WI38 (cell line): ENCODE measurements around the gene MESP2.
A peak's percentile ranks its signal among the peaks of the same experiment; 100 is the strongest.

Experiments used
- H3K4me3 ChIP-seq: 2 replicates; pipeline ENCODE4 v1.5.1; 2011; ENCODE audit warnings: low read depth, mild to moderate bottlenecking, control low read depth, low read length
- CTCF ChIP-seq: IDR thresholded peaks from 2 replicates; pipeline ENCODE4 v1.5.1; 2012; ENCODE audit warnings: low read depth, mild to moderate bottlenecking, control low read depth, low read length

The MESP2 gene

GRCh38 chr15:89749951-89750559 is 26.1 kb upstream of the MESP2 start:
- H3K4me3 ChIP-seq, result peak overlapping the region; percentile 64; the same call in 1 of the 2 replicates
- no peak for TF ChIP-seq CTCF

DNA sequence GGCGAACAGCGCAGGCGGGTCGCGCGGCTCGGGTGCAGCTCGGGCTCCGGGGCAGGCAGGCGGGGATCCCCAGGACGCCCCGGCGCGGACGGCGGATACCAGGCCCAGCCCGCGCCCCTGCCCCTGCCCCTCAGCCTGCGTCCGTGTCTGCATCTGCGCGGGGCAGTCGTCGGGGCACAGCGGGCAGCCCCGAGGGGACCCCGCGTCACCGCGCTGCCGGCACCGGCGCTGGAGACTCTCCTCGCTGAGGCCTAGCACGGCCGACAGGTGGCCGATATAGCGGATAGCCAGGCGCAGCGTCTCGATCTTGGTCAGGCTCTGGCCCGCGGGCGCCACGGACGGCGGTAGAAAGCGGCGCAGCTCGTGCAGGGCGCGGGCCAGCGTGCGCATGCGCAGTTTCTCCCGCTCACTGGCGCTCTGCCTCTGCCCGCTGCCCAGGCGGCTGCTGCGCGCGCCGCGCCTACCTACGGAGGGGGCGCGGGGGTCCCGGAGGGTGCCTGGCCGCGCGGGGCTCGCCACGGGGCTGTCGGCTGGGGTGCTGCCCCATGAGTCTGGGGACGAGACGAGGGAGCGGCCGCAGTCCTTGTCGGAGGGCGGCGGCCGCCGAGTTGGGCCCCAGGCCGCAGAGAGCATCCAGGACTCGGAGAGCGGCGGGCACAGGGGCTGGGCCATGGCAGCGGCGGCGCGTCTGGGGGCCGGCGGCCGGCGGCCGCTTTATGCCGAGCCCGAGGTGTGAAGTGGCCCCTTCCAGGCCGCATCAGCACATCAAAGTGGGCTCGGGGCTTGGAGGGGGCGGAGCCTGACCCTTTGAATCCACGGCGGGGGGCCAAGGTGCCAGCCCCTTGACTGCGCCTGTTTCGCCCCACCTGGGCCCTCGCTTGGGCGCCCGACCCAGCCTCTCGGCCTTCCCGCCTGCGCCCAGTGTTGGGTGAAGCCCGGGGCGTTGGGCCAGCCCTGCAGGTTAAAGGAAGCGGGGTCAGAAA is 25.3 kb upstream of the MESP2 start, which contains the start of gene MESP1:
TSS of gene MESP1 (minus strand) at position 690 of the 983 bp plus-strand sequence. CDS start at position 672, 18 bp downstream.
- TF ChIP-seq CTCF, result peak; percentile 50; the same call in 1 of the 2 replicates
- H3K4me3 ChIP-seq, result peak within 1 kb of the TSS; percentile 64

DNA sequence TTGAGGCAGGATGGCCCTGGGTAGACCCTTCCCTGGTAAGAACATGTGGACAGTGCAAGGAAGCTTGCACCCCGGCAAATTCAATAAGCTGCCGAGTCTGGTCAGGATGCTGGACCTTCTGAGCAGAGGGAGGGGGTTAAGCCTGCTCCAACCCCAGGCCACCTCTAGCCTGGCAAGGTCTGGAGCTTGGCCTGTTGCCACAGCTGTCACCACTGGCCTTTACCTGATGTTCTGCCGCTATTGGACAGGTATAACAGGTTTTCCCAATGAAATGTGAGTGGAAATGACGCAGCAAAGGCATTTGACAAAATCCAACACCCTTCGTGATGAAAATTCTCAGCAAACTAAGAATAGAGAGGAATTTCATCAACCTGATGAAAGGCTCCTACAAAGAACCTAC is 24.4 kb upstream of the MESP2 start:
- no peak for TF ChIP-seq CTCF
- H3K4me3 ChIP-seq, result no peak overlapping the region

GRCh38 chr15:89753855-89754254 is 22.3 kb upstream of the MESP2 start:
- H3K4me3 ChIP-seq, result no peak overlapping the region
- no peak for TF ChIP-seq CTCF

DNA sequence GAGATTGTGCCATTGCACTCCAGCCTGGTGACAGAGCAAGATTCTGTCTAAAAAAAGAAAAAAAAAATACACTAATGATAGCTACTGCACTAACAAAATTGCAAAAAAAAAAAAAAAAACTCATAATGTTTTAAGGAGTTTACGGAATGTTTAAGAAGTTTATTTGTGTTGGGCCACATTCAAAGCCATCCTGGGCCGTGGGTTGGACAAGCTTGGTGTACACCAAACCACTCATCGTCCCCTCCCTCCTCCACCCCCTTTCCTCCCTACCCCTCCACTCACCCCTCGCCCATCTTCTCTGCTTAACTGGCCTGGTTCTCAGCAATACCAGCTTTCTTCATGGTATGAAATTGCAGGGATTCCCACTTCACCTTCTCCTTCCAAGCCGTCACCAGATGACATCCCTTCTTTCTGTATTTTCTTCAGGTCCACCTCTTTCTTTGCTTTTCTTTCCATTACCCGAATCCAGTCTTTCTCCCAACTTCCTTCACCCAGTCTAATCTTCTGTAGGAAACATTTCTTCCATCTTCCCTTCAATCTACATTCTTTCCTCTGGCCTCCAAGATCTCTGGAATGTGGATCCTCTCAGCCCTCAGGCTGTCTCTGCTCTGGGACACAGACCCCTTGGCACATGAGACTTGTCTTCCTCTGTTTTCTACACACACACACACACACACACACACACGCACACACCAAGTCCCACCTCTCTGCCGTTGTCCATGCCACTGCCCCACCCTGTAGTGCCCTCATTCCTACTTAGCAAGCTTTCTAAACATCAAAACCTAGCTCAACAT is 21.6 kb upstream of the MESP2 start:
- no peak for TF ChIP-seq CTCF

GRCh38 chr15:89755701-89756100 is 20.4 kb upstream of the MESP2 start:
- TF ChIP-seq CTCF, result no peak
- H3K4me3 ChIP-seq, result no peak overlapping the region

More for the DNA sequence above, 21.6 kb upstream of the MESP2 start:
- H3K4me3 ChIP-seq, result no peak overlapping the region
